Fibroblast of pulmonary artery (primary cell): ENCODE results near the gene SMIM21.

Experiments used
- DNase-seq: peaks from one replicate; pipeline ENCODE4 v3.0.0-alpha.2; 2010; ENCODE audit warnings: low read depth
- H3K4me3 ChIP-seq: replicated peaks from 2 replicates; pipeline ENCODE4 v1.5.1; 2011; ENCODE audit warnings: low read depth, mild to moderate bottlenecking, control low read depth, low read length, moderate library complexity
- TF ChIP-seq, protein P1 (sequence below): IDR thresholded peaks from 2 replicates; pipeline ENCODE4 v1.5.1; 2011; ENCODE audit warnings: mild to moderate bottlenecking, control low read depth, low read length, inconsistent platforms; ENCODE audit errors: missing control alignments

Gene SMIM21

DNA sequence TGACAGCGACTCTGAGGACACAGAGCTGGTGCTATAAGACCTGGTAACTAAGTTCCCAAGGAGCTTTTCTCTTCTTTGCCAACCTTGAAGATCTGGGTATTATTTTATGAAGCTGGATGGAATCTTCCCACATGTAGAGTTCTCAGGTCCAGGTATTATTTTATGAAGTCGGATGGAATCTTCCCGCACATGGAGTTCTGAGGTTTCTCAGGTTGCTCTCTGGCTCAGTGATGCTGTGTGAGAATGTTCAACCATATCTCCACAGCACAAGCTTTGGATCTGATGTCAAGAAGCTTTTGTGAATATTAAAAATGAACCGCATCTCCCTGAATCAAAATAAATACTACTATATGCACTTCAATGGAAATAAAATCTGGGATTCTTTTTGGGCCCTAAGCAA lies at the start of gene SMIM21:
Gene SMIM21 (minus strand): TSS at position 101 of the 400 bp plus-strand sequence. CDS start 140 bp downstream, outside the sequence.
- TF ChIP-seq, protein P1, sequence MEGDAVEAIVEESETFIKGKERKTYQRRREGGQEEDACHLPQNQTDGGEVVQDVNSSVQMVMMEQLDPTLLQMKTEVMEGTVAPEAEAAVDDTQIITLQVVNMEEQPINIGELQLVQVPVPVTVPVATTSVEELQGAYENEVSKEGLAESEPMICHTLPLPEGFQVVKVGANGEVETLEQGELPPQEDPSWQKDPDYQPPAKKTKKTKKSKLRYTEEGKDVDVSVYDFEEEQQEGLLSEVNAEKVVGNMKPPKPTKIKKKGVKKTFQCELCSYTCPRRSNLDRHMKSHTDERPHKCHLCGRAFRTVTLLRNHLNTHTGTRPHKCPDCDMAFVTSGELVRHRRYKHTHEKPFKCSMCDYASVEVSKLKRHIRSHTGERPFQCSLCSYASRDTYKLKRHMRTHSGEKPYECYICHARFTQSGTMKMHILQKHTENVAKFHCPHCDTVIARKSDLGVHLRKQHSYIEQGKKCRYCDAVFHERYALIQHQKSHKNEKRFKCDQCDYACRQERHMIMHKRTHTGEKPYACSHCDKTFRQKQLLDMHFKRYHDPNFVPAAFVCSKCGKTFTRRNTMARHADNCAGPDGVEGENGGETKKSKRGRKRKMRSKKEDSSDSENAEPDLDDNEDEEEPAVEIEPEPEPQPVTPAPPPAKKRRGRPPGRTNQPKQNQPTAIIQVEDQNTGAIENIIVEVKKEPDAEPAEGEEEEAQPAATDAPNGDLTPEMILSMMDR = no peak

DNA sequence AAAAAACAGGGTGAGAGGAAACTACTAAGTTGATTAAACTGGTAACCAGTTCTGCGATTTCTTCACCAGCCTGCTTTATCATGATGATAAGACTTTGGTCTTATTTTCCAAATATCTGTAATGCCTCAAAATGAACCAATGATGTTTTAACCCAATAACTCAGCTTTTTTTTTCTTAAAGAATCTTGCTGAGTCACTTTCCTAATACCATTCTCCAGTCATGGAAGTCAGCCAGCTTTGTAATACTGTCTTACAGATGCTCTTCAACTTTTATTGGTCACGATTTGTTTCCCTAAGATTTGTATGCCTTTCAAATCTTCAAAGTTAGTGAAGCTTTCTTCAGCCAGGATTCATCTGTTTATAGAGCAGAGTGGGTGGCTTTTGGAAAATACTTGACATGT lies 47.7 kb upstream of the SMIM21 start:
- H3K4me3 ChIP-seq = no peak overlapping the region
- TF ChIP-seq, protein P1 = no peak
- peak; percentile 88 for DNase-seq

More for the DNA sequence above, at the start of gene SMIM21:
- H3K4me3 ChIP-seq = no peak within 1 kb of the TSS
- no peak for DNase-seq

DNA sequence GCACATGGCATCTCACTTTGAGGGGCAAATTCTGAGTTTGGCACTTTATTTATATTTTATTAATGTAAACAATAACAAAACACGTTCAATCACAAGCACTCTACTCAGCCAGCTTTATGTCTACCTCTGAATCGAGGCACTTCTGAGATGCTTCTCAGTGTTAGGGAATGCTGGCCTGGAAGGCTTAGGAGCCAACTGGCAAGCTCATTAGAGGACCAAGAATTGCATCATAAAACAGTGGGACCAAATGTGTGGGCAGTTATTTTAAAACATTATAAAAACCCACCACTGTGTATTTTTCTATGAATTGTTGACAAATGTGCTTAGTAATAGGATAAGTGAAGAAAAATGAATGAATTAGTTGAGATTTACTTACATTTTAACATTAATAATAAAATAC lies 46.8 kb upstream of the SMIM21 start:
- TF ChIP-seq, protein P1 = no peak
- DNase-seq = no peak
- no peak overlapping the region for H3K4me3 ChIP-seq

DNA sequence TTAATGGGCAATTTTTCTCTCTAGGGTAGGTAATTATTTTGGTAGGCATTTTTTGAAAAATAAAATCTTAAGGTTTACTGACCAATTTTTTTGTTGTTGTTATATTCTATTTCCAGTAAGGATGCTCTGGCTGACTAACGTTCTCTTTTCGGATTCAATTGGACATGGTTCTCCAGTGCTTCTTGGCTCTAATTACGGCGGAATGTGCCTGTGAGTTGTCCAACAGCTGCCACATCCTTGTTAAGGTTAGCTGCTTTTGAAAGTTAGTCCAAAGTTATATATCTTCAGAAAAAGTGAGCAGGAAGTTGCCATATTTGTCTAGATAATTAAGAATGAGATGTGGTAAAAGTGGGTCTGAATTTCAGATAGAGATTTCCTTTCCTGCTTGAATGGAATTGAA lies 45.8 kb upstream of the SMIM21 start:
- TF ChIP-seq, protein P1 = no peak
- no peak for DNase-seq
- H3K4me3 ChIP-seq = no peak overlapping the region

DNA sequence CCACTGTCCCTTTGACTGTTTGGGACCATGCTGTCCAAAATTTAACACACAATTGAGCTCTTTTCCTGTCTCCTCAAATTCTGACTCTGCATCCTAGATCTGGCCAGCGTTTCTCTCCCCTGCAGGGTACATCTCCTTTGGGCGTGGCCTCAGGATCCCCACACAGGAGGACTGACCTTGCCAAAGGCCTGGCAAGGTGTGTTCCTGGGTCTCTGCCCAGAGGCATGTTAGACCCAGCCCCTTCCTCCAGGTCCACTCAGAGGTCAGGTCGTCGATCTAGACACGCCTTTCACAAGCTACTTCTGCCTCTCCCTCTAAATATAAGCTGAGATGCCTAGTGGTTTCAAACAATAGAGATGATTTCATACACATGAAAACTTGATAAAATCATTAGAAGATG lies 45.4 kb upstream of the SMIM21 start:
- TF ChIP-seq, protein P1 = no peak
- H3K4me3 ChIP-seq = no peak overlapping the region
- no peak for DNase-seq

DNA sequence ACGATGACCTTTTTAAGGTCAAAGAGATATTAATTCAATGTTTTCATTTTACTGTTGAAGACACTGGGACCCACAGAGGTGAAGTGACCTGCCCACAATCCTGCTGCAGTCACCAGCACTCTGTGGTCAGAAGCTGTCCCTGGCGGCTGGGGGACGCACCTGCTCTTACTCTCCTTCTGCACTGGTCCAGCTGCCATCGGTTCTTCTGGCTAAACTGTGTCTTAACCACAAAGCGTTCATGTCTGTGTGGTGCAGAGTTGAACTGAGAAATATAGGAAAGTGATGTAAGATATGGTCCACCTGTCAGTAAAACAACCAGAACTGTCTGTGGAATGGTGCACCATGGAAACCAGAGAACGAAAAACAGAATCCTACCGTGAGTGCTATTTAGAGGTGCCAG lies 44.9 kb upstream of the SMIM21 start:
- TF ChIP-seq, protein P1 = no peak

DNA sequence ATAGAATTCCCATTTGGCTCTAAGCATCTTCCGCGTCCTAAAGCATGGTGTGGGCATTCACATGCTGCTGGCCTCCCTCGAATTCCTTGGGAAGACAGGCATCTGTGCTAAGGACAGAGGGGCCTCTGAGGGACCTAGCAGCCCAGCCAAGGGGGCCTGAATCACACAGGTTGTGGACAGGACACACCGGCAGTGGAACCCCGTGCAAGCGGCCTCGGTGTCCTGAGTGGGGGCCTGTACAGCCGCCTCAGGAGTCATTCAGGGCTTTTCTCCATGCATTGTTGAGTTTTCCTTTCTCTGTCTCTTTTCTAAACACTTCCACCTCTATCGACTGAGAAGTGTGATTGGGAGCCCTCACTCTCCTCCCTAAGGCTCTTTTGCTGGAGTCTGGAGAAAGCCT lies 44.3 kb upstream of the SMIM21 start:
- DNase-seq = no peak
- H3K4me3 ChIP-seq = no peak overlapping the region
- TF ChIP-seq, protein P1 = no peak

More for the DNA sequence above, 44.9 kb upstream of the SMIM21 start:
- DNase-seq = no peak
- no peak overlapping the region for H3K4me3 ChIP-seq
